Testis (tissue), 2 donors: Measurements from ENCODE around the gene AKAP6.

Experiments
- CTCF ChIP-seq, 3 experiments: fragments of 450-650 bp in 2 of 3; fragments of 200-600 bp in 1 of 3; sonication (generic) in 1 of 3; IDR thresholded peaks; one replicate each; pipeline ENCODE4 v1.5.1; 2016 to 2019; ENCODE audit warnings: antibody characterized with exemption in 3 of 3, mild to moderate bottlenecking in 2 of 3, moderate library complexity in 1 of 3
- POLR2A ChIP-seq: fragments of 450-650 bp; IDR thresholded peaks from one replicate; pipeline ENCODE4 v1.6.1; 2017; ENCODE audit warnings: antibody characterized with exemption, mild to moderate bottlenecking, moderate library complexity

- TF ChIP-seq POLR2A (no peak), CTCF (IDR thresholded peaks at IDR 0.05) (no peak)
These were observed 480.2 kb downstream of the AKAP6 start for GRCh38 chr14:32809255-32809654.
